ENCODE measurements around the gene THAP7.
A peak's percentile ranks its signal among the peaks of the same experiment; 100 is the strongest.

Gene THAP7

DNA sequence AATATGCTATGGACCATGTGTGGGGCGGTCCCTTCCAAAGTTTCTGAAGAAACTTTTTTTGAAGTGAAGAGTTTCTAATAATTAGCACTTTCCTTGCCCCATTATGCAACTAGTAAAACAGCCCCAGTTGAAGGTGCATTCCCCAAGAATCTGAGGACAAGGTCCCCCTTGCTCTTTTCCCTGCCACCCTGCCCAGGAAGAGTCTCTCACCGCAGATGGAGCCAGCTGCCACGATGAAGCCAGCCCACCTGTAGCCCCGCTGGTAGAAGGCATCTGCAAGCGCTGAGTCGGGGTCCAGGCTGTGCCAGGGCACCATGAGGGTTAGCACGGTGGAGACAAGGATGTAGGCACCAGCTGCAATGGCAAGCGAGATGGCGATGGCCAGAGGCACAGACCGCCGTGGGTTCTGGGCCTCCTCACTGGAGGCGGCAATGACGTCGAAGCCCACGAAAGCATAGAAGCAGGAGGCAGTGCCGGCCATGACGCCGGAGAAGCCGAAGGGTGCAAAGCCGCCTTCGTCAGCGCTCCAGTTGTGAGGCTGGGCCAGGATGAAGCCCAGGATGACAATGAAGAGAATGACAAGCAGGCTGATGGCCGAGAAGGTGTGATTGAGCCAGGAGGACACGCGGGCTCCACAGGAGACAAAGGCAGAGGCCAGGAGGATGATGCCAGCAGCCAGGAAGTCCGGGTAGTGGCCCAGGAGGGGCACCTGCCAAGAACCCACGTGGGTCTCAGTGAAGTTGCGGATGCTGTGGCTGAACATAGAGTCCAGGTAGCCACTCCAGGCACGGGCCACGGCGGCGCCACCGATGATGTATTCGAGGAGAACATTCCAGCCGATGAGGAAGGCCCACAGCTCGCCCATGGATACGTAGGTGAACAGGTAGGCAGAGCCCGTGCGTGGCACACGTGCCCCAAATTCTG is 29.0 kb upstream of the THAP7 start:
- DNase-seq (ENCODE audit: low read depth): no peak

GRCh38 chr22:21030032-21030431 is 28.1 kb upstream of the THAP7 start:
- DNase-seq (ENCODE audit: low read depth): no peak

DNA sequence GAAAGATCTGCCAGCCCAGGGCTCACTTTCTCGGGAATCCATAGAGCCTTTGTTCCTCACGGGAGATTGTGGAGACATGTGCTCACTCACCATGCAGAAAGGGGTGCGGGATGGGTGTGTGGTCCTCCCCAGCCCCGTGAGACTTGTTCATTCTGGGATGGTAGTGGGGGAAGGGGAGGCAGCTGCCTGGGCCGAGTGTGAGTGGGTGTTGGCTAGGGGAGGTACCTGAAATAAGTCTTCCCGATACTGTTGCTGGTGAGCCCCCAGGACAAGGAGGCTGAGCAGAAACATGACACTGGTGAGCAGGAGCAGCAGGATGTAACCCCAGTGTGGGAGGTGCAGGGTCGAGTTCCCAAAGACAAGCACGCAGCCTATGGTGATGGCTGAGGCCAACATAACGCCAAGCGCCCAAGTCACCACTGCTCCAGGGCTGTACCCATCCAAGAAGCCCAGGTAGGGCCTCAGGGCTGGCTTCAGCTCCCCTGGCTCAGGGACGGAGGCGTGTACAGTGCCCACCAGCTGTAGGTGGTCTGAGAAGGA is 27.6 kb upstream of the THAP7 start:
- no peak for DNase-seq (ENCODE audit: low read depth)

DNA sequence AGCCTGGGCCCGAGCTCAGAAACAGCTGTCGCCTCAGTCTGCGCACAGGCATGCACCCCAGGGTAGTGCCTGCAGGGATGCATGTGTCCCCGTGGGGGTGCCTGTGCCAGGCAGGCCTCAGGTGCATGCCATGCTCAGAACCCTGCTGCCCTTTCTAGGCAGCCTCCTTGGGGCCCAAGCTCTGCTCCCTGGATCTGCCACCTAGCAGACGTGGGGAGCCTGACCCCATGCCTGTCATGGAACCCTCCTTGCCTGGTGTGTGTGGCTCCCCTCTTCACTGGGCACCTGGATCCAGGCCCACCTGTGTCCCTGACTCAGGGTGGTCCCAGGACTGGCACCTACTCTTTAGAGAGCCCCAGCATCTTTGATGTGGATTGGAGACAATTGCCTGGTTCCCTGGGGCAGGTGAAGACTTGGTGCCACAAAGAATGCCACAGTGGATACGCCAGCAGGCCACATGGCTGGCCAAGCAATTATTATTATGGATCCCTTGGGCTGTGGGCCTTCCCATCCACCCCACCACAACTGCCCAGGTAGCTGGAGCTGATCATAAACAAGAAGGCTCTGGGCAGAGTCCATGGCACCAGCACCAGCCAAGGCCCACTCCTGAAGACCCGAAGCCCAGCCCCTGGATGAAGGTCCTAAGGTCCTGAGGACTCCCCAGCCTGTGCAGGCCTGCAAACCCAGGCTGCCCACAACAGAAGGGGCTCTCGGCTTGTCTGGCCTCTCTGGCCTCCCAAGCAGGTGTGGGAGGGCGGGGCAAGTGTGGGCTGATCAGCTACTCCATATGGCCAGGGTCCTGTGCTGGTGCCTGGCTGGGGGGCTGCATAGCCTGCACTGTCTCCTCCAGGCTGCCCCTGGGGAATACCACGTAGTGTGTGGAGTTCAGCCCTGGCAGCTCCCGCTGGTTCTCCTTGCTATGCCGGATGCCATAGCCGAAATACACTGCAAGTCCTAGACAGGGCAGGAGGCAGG is 26.6 kb upstream of the THAP7 start:
- no peak for DNase-seq (ENCODE audit: low read depth)

- no peak for DNase-seq (ENCODE audit: low read depth)
Observed at GRCh38 chr22:21026783-21027692, 25.1 kb upstream of the THAP7 start.

- DNase-seq (ENCODE audit: low read depth): no peak
Observed at GRCh38 chr22:21025763-21026755, 24.1 kb upstream of the THAP7 start.

GRCh38 chr22:21025266-21025665 is 23.3 kb upstream of the THAP7 start:
- no peak for DNase-seq (ENCODE audit: low read depth)

GRCh38 chr22:21022955-21023614 is 21.2 kb upstream of the THAP7 start:
- DNase-seq (ENCODE audit: low read depth): no peak

DNA sequence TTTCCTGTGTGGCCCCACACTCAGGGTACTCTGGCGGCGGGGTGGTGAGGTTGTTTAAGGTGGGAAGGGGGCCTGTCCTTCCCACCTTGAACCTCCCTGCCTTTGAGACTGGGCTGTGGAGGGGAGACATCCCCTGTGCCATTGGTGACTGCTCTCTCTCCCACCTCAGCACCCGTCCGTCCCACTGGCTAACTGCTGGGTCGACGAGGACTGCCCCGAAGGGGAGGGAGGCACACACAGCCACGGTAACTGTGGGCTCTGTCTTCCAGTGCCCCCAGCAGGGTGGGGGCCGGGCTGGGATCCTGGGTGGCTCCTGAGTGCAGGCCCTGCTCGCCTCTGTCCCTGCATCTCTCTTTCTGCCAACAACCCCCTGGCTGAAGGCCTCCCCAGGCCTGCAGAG is 20.6 kb upstream of the THAP7 start:
- no peak for DNase-seq (ENCODE audit: low read depth)

GRCh38 chr22:21020802-21021429 is 19.0 kb upstream of the THAP7 start:
- peak; percentile 55 for DNase-seq (ENCODE audit: low read depth)

- no peak for DNase-seq (ENCODE audit: low read depth)
Observed at GRCh38 chr22:21018314-21018713, 16.4 kb upstream of the THAP7 start.

- no peak for DNase-seq (ENCODE audit: low read depth)
Observed at GRCh38 chr22:21016644-21017420, 14.9 kb upstream of the THAP7 start.

DNA sequence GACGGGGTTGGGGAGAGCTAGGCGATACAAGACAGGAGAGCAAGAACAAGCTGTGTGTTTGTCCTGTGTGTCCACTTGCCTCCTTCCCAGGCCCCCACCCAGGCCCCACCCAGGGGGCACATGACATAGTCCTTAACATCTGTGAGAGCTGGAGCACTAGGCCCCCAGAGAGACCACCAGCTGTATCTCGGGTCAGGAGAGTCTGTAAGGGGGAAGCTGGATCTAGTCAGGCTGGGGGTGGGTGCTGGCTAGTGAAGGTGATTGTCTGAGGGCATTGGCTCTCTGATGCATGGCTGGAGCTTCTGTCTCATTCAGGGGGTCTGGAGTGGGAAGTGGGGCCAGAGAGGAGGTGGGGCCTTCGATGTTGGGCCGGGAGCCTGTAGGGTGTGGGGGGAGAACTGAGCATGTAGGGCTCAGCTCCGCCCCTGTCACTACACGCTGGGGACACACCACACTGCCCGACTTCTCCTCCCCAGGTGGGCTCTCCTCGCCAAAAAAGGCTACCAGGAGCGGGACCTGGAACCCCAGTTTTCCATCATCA is 13.6 kb upstream of the THAP7 start:
- no peak for DNase-seq (ENCODE audit: low read depth)

DNA sequence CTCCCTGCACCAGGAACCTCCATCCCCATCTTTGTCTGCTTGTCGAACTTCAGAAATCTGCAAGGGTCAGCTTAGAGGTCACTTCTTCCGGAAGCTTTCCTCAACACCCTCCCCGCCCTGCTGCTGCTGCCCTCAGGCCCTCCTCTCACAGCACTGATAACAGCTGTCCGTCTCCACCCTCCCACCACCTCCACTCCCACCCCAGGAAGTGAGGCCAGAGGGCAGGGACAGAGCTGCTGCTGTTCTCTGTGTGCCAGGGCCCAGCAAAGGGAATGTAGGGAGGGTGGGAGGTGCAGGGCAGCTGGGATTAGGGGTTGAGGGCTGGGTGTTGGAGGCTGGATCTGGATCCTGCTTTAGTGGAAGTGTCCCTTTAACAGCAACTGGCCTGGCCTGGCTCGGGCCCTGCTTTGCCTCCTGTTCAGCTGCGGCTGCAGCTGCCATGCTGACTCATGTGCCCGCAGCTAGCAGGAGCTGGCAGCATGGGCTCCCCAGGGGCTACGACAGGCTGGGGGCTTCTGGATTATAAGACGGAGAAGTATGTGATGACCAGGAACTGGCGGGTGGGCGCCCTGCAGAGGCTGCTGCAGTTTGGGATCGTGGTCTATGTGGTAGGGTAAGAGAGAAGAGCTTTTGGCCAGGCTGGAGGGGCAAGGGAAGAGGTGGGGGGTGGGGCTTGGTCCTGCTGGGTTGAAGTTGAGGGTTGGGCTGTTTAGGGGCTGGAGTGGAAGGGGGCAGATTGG is 13.0 kb upstream of the THAP7 start, which contains the start of gene P2RX6:
Gene P2RX6 (plus strand): TSS at position 440 of the 740 bp plus-strand sequence. CDS start 10 bp downstream, at position 450.
- peak; percentile 54 for DNase-seq (ENCODE audit: low read depth)

DNA sequence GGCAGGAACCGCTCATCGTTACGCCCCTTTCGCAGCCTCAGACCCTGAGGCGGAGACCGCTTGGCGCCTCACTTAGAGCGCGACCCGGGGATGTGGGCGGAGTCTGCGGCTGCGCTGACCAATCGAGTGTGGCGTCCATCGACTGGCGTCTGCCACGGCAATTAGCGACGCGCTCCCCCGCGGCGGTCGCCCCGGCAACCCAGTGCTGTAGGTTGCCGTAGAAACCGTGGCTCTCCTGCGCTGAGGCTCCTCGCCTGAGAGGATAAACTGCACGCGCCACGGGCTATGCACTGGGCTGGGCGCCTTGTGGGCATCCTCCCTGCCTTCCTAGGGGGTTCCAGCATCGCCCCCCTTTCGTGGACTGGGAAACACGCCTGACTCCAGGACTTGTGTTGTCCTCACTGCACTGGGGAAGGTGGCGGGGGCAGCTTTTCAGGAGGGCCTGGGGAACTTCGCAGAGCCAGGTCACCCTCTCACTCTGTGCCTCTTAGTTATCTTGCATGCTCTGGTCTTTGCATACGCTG is 12.3 kb upstream of the THAP7 start:
- peak; percentile 97 for DNase-seq (ENCODE audit: low read depth)

- DNase-seq (ENCODE audit: low read depth): no peak
Observed at GRCh38 chr22:21013657-21014201, 11.8 kb upstream of the THAP7 start.

All from ELR (cell line).